NCI-H748 treated with DMSO at 0.1 percent for 48 hours (cell line): ENCODE measurements around the gene USH2A.

ENCODE experiments used
- DNase-seq: peaks from one replicate; lab custom pipeline; 2025; lab: John Stamatoyannopoulos, UW

The USH2A gene

GRCh38 chr1:215932558-215932957 is 490.7 kb downstream of the USH2A start:
- DNase-seq: no peak

- DNase-seq: no peak
Observed at GRCh38 chr1:215926670-215927069, 496.6 kb downstream of the USH2A start.

- DNase-seq: no peak
Observed at GRCh38 chr1:215923129-215923824, 500.0 kb downstream of the USH2A start.

- DNase-seq: no peak
Observed at GRCh38 chr1:215911406-215911968, 511.8 kb downstream of the USH2A start.

- DNase-seq: no peak
Observed at GRCh38 chr1:215905493-215906115, 517.6 kb downstream of the USH2A start.

- no peak for DNase-seq
Observed at GRCh38 chr1:215900684-215901083, 522.6 kb downstream of the USH2A start.

- DNase-seq: no peak
Observed at GRCh38 chr1:215899901-215900300, 523.3 kb downstream of the USH2A start.

GRCh38 chr1:215895893-215896292 is 527.4 kb downstream of the USH2A start:
- DNase-seq: no peak

GRCh38 chr1:215895276-215895675 is 528.0 kb downstream of the USH2A start:
- DNase-seq: no peak

- no peak for DNase-seq
Observed at GRCh38 chr1:215894617-215895016, 528.6 kb downstream of the USH2A start.

- peak; percentile 5 for DNase-seq
Observed at GRCh38 chr1:215891266-215892057, 531.8 kb downstream of the USH2A start.

- no peak for DNase-seq
Observed at GRCh38 chr1:215890438-215890837, 532.8 kb downstream of the USH2A start.

GRCh38 chr1:215889871-215890270 is 533.4 kb downstream of the USH2A start:
- no peak for DNase-seq

GRCh38 chr1:215888159-215888558 is 535.1 kb downstream of the USH2A start:
- no peak for DNase-seq

- DNase-seq: no peak
Observed at GRCh38 chr1:215887627-215888026, 535.6 kb downstream of the USH2A start.

- DNase-seq: no peak
Observed at GRCh38 chr1:215883004-215883403, 540.2 kb downstream of the USH2A start.

- DNase-seq: no peak
Observed at GRCh38 chr1:215878843-215879242, 544.4 kb downstream of the USH2A start.

- no peak for DNase-seq
Observed at GRCh38 chr1:215878128-215878527, 545.1 kb downstream of the USH2A start.

- no peak for DNase-seq
Observed at GRCh38 chr1:215877452-215877951, 545.7 kb downstream of the USH2A start.

GRCh38 chr1:215875712-215876111 is 547.5 kb downstream of the USH2A start:
- DNase-seq: no peak

- no peak for DNase-seq
Observed at GRCh38 chr1:215875236-215875635, 548.0 kb downstream of the USH2A start.

- no peak for DNase-seq
Observed at GRCh38 chr1:215872658-215873057, 550.6 kb downstream of the USH2A start.

- no peak for DNase-seq
Observed at GRCh38 chr1:215868500-215868899, 554.7 kb downstream of the USH2A start.
